HG03039 (cell line): ENCODE data around the gene TMEM132A.

Experiments used
- ATAC-seq: cut with Tn5 transposase; IDR thresholded peaks from one replicate; pipeline ENCODE4 v1.9.1; 2021; ENCODE audit warnings: mild to moderate bottlenecking, moderate library complexity; ENCODE audit not compliant: unreplicated experiment

The TMEM132A gene

GRCh38 chr11:60924110-60924905 is at the start of gene TMEM132A:
TSS of gene TMEM132A (plus strand) at chr11:60924460. CDS start at chr11:60924634, 174 bp downstream.
- ATAC-seq = no peak

- no peak for ATAC-seq
Observed at GRCh38 chr11:60875366-60876167, 48.7 kb upstream of the TMEM132A start.

- ATAC-seq = no peak
Observed at GRCh38 chr11:60876168-60876485, 48.1 kb upstream of the TMEM132A start.

- ATAC-seq = no peak
Observed at GRCh38 chr11:60878245-60879101, 45.8 kb upstream of the TMEM132A start.

- ATAC-seq = no peak
Observed at GRCh38 chr11:60879104-60879503, 45.2 kb upstream of the TMEM132A start.

GRCh38 chr11:60879971-60880588 is 44.2 kb upstream of the TMEM132A start:
- no peak for ATAC-seq

- ATAC-seq = no peak
Observed at GRCh38 chr11:60880643-60881282, 43.5 kb upstream of the TMEM132A start.

- ATAC-seq = no peak
Observed at GRCh38 chr11:60887556-60887955, 36.7 kb upstream of the TMEM132A start.

GRCh38 chr11:60889869-60890311 is 34.4 kb upstream of the TMEM132A start:
- no peak for ATAC-seq

GRCh38 chr11:60890696-60891095 is 33.6 kb upstream of the TMEM132A start:
- ATAC-seq = no peak

- ATAC-seq = no peak
Observed at GRCh38 chr11:60891103-60891741, 33.0 kb upstream of the TMEM132A start.

- no peak for ATAC-seq
Observed at GRCh38 chr11:60895687-60896086, 28.6 kb upstream of the TMEM132A start.

- ATAC-seq = no peak
Observed at GRCh38 chr11:60897496-60897895, 26.8 kb upstream of the TMEM132A start.

- ATAC-seq = no peak
Observed at GRCh38 chr11:60899046-60899936, 25.0 kb upstream of the TMEM132A start.

- no peak for ATAC-seq
Observed at GRCh38 chr11:60899977-60900376, 24.3 kb upstream of the TMEM132A start.

GRCh38 chr11:60900673-60901404 is 23.4 kb upstream of the TMEM132A start:
- ATAC-seq = no peak

GRCh38 chr11:60902625-60903024 is 21.6 kb upstream of the TMEM132A start:
- no peak for ATAC-seq

- ATAC-seq = no peak
Observed at GRCh38 chr11:60905047-60905446, 19.2 kb upstream of the TMEM132A start.
